Esophagus squamous epithelium (tissue), 5 donors: ENCODE measurements around the gene ZNF428. TPM values are rescaled to one million over a fixed set of nuclear protein-coding genes. Genes with fewer than 3 reads are reported as not detected.

Source experiments
- DNase-seq: peaks from one replicate; lab custom pipeline; 2025; lab: John Stamatoyannopoulos, UW
- H3K27ac ChIP-seq, 4 donors: fragments of 200-600 bp; sonication (generic); one replicate each; pipeline ENCODE4 v1.5.1; 2016 to 2019; ENCODE audit warnings: mild to moderate bottlenecking in 1 of 4
- H3K27me3 ChIP-seq, 4 donors: fragments of 200-600 bp; sonication (generic); 1 replicate in 3 of 4; 2 replicates in 1 of 4; pipeline versions ENCODE4 v1.5.1 to v1.6.0; 2017 to 2021; ENCODE audit warnings: antibody characterized with exemption in 1 of 4
- H3K36me3 ChIP-seq, 3 donors: fragments of 200-600 bp; sonication (generic); one replicate each; pipeline ENCODE4 v1.5.1; 2016 to 2019
- H3K4me1 ChIP-seq, 3 donors: fragments of 200-600 bp; sonication (generic); one replicate each; pipeline ENCODE4 v1.5.1; 2017 to 2019
- H3K4me3 ChIP-seq, 4 donors: fragments of 200-600 bp; sonication (generic); 1 replicate in 3 of 4; 2 replicates in 1 of 4; pipeline ENCODE4 v1.5.1; 2016 to 2019; ENCODE audit warnings: mild to moderate bottlenecking in 2 of 4, moderate library complexity in 1 of 4
- H3K9me3 ChIP-seq, 3 donors: fragments of 200-600 bp; sonication (generic); one replicate each; pipeline ENCODE4 v1.5.1; 2016 to 2019
- CTCF ChIP-seq, 6 experiments: fragments of 450-650 bp in 4 of 6; fragments of 200-600 bp in 2 of 6; sonication (generic) in 2 of 6; IDR thresholded peaks; one replicate each; pipeline ENCODE4 v1.5.1; 2016 to 2019; ENCODE audit warnings: antibody characterized with exemption in 6 of 6, mild to moderate bottlenecking in 4 of 6, moderate library complexity in 4 of 6
- POLR2A ChIP-seq, 4 donors: fragments of 450-650 bp; IDR thresholded peaks; one replicate each; pipeline ENCODE4 v1.6.1; 2017; ENCODE audit warnings: antibody characterized with exemption in 4 of 4, mild to moderate bottlenecking in 4 of 4, moderate library complexity in 3 of 4
- WGBS, 2 donors: methylation state at CpG; one replicate each; pipeline ENCODE4 v1.1.5; 2018; 5-methylcytosine and 5-hydroxymethylcytosine counted together
- intact Hi-C: fragments of 100-400 bp; cut with DNase I; formaldehyde crosslinking; loops from one replicate; pipeline ENCODE4 v1.15.0; 2022
- total RNA-seq, 4 donors: library from RNA; depleted of rRNA; stranded (reverse); fragments of >200 nt; gene quantifications; one replicate each; pipeline ENCODE4 v1.1.0, GENCODE V29; 2016
- donor health status: DM: yes; HTN: yes; CAD: no.

Gene ZNF428
- total RNA-seq, 4 donors from 2014 or later: 7.9 to 19.3 (median 11.8) TPM

GRCh38 chr19:43649514-43649913, 30.1 kb upstream of the ZNF428 start:
- H3K4me3 ChIP-seq: no peak overlapping the region
- DNase-seq: no peak
- intact Hi-C loops: no loop called here
- H3K36me3 ChIP-seq: peaks cover 0 to 44% (median 0%) of the 10 kb centered on the region in 3 donors
- no peaks in the 10 kb centered on the region for H3K27me3 ChIP-seq
- 95 to 100% methylated on average over 2 of the region's 2 CpGs for WGBS, 2 donors
- H3K4me1 ChIP-seq: peaks cover 0 to 10% (median 0%) of the 10 kb centered on the region in 3 donors
- no peak for TF ChIP-seq POLR2A (IDR thresholded peaks at IDR 0.05)
- no peak for TF ChIP-seq CTCF (IDR thresholded peaks at IDR 0.05)
- H3K27ac ChIP-seq: no peak overlapping the region
- no peaks in the 10 kb centered on the region for H3K9me3 ChIP-seq

GRCh38 chr19:43648633-43649032, 29.2 kb upstream of the ZNF428 start:
- WGBS, 2 donors: 89 to 98% methylated on average over 4 of the region's 6 CpGs
- Histone ChIP-seq H3K4me3 (no peak overlapping the region), H3K36me3 (peaks cover 0 to 37% (median 0%) of the 10 kb centered on the region in 3 donors), H3K27ac (no peak overlapping the region), H3K27me3 (no peaks in the 10 kb centered on the region), H3K9me3 (no peaks in the 10 kb centered on the region), H3K4me1 (peaks cover 0 to 10% (median 0%) of the 10 kb centered on the region in 3 donors)
- TF ChIP-seq POLR2A (IDR thresholded peaks at IDR 0.05) (no peak), CTCF (IDR thresholded peaks at IDR 0.05) (no peak)
- intact Hi-C loops: no loop called here
- no peak for DNase-seq

- Histone ChIP-seq H3K36me3 (peaks cover 0 to 17% (median 0%) of the 10 kb centered on the region in 3 donors), H3K9me3 (no peaks in the 10 kb centered on the region), H3K27ac (no peak overlapping the region), H3K4me3 (no peak overlapping the region), H3K27me3 (peaks cover 0 to 13% (median 0%) of the 10 kb centered on the region in 4 donors), H3K4me1 (peaks cover 5 to 13% (median 10%) of the 10 kb centered on the region in 3 donors)
- intact Hi-C loops: no loop called here
- no peak for DNase-seq
- no peak for TF ChIP-seq POLR2A (IDR thresholded peaks at IDR 0.05)
- TF ChIP-seq CTCF (IDR thresholded peaks at IDR 0.05): no peak
- WGBS, 2 donors: 66 to 74% methylated on average over 3 to 13 of the region's 13 CpGs
These were observed 24.8 kb upstream of the ZNF428 start for GRCh38 chr19:43644181-43644580.

- Histone ChIP-seq H3K27me3 (peaks cover 0 to 16% (median 0%) of the 10 kb centered on the region in 4 donors), H3K4me3 (no peak overlapping the region), H3K36me3 (peaks cover 0 to 8% (median 0%) of the 10 kb centered on the region in 3 donors), H3K27ac (no peak overlapping the region), H3K4me1 (peaks cover 9 to 21% (median 10%) of the 10 kb centered on the region in 3 donors), H3K9me3 (no peaks in the 10 kb centered on the region)
- WGBS, 2 donors: 54 to 57% methylated on average over 3 of the region's 3 CpGs
- intact Hi-C loops: no loop called here
- DNase-seq: no peak
- TF ChIP-seq CTCF (IDR thresholded peaks at IDR 0.05) (no peak), POLR2A (IDR thresholded peaks at IDR 0.05) (no peak)
These were observed 23.9 kb upstream of the ZNF428 start for GRCh38 chr19:43643326-43643725.

GRCh38 chr19:43642531-43642930, 23.1 kb upstream of the ZNF428 start:
- TF ChIP-seq CTCF (IDR thresholded peaks at IDR 0.05) (no peak), POLR2A (IDR thresholded peaks at IDR 0.05) (no peak)
- intact Hi-C loops: no loop called here
- no peak overlapping the region for H3K27ac ChIP-seq
- peaks cover 0 to 4% (median 0%) of the 10 kb centered on the region in 3 donors for H3K36me3 ChIP-seq
- no peaks in the 10 kb centered on the region for H3K9me3 ChIP-seq
- no peak for DNase-seq
- 76 to 85% methylated on average over 4 of the region's 4 CpGs for WGBS, 2 donors
- H3K4me3 ChIP-seq: no peak overlapping the region
- H3K27me3 ChIP-seq: peaks cover 0 to 16% (median 0%) of the 10 kb centered on the region in 4 donors
- peaks cover 9 to 26% (median 10%) of the 10 kb centered on the region in 3 donors for H3K4me1 ChIP-seq
